ENCODE results near the gene NADSYN1.

DNA sequence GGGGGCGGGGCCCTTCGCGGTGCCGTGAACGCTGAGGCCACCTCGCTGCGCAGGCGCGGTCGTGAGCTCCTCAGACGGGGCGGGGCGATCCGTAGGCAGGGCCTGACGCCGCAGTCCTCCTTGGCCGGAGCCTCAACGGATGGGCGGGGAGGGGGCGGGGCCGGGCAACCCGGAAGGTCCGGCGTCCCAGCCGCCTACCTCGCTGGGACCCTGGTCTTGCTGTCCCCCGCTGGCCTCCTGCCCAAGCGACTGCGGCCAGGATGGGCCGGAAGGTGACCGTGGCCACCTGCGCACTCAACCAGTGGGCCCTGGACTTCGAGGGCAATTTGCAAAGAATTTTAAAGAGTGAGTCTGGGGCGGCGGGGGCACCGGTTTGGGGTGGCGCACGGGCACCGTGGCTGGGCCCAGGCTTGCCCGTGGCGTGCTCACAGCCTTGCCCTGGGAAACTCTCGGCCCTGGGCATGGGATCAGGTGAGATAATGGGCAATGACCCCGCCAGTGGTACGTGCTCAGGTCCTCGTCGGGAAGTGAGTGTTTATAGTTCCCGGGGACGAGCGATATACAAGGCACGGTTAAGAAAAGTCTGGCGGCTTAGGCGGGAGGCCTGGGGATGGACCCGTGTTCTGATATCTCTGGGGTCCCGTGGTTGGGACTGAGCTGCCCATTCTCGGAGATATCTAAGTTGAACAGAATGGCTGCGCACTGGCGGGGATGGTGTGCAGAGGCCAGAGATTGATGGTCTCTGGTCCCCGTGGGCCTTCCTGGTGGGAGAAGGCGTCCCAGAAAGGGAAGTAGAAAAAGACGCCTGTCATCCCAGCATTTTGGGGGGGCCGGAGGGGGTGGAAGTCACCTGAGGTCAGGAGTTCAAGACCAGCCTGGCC, at the start of gene NADSYN1:
- TF ChIP-seq, protein P1, sequence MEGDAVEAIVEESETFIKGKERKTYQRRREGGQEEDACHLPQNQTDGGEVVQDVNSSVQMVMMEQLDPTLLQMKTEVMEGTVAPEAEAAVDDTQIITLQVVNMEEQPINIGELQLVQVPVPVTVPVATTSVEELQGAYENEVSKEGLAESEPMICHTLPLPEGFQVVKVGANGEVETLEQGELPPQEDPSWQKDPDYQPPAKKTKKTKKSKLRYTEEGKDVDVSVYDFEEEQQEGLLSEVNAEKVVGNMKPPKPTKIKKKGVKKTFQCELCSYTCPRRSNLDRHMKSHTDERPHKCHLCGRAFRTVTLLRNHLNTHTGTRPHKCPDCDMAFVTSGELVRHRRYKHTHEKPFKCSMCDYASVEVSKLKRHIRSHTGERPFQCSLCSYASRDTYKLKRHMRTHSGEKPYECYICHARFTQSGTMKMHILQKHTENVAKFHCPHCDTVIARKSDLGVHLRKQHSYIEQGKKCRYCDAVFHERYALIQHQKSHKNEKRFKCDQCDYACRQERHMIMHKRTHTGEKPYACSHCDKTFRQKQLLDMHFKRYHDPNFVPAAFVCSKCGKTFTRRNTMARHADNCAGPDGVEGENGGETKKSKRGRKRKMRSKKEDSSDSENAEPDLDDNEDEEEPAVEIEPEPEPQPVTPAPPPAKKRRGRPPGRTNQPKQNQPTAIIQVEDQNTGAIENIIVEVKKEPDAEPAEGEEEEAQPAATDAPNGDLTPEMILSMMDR (IDR thresholded peaks at IDR 0.05) = no peak
- TF ChIP-seq NR1H2 (CRISPR knock-in tag; IDR thresholded peaks at IDR 0.05) = no peak
- no peak for TF ChIP-seq NR3C1 (CRISPR knock-in tag; conservative IDR thresholded peaks at IDR 0.05; ENCODE audit: low read depth)

Data from WTC11 (cell line).